ENCODE data around the gene EDA.
"Not testable (repeated sequence)": the region's sequence is repeated elsewhere in the genome, so short reads cannot be mapped to it uniquely, and the experiment has no call there.

Gene EDA

DNA sequence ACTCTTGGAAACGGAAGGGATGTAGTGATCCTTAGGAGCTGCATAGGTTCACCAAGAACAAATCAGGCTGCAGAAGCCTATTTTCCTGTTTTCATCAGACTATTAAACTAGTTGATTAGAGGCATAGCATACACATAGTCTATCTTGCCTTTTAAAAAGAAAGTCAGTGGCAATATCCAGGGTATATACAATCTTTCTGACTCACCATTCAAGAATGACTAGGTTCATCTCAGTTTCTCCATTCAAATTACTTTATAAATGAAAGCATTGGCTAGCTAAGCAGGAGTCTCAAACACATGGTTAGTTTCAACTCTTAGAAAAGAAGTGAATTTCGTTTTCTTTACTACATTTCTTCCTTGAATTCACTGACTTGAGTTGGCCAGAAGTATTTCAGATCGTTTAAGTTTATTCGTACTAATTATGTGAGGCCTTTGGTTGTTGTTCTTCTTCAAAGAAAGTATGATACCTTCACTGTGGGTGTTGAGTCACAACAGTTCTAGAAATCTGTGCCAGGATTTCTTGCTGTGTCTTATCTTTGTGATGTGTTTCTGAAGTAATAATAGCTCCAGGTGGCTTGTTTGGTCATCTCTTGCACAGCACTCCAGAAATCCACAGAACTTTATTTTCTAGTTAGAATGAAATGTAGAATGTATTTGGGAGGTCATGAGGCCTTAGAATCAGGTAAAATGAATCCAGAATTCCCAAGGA lies 345.6 kb downstream of the EDA start:
- no peak for DNase-seq

DNA sequence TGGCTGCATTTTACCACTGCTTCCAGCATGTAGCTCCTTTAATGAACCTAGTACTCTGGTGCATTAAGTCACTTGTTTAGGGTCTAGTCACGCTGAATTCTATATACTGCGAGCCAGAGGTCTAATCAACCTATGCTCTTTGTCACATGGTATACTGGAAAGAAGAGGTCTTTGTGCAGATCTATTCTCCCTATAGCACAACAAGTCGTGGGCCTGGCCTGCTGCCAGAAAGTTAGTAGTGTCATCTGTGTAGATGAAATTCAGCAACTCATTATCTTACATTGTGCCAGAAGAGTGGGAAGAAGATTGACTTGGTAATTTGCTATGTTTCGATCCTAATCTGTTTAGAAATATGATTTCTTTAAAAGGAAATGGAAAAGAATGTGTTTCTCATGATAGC lies 353.0 kb downstream of the EDA start:
- peak; percentile 46 for DNase-seq

DNA sequence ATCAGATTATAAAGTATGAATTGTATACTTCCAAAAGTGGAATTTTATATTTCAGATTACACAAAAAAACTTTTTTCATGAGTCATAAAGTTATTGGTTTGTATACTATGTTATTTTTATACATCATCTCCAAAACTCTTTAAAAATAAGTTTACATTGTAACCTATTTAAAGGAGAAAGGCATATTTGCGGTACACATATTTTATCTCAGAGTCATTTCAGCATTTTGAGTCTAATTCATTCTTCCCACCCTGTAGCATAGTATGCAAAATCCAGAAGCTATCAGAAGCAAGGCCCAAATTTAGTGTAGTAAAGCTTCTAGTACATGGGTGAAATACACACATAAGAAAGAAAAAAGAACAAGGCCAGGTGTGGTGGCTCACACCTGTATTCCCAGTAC lies 353.5 kb downstream of the EDA start:
- DNase-seq = no peak

DNA sequence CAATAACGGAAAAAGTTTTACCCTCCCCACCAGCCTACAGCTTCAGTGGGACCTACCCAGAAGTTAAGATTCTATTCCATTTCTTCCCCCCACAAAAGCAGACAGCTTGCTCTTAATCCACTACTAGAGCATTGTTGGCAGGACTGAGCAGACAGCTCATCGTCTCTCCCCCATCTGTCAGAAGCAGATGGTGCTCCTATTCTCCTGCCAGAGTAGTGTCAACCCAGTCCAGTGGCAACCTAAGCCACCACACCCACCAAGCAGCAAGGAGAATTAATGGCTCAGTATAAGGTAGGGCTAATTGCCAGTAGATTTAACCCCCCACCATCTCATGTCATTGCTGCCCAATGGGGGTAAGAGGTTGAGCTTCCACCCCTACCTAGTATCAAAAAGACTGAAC lies 371.8 kb downstream of the EDA start:
- peak; percentile 91 for DNase-seq

DNA sequence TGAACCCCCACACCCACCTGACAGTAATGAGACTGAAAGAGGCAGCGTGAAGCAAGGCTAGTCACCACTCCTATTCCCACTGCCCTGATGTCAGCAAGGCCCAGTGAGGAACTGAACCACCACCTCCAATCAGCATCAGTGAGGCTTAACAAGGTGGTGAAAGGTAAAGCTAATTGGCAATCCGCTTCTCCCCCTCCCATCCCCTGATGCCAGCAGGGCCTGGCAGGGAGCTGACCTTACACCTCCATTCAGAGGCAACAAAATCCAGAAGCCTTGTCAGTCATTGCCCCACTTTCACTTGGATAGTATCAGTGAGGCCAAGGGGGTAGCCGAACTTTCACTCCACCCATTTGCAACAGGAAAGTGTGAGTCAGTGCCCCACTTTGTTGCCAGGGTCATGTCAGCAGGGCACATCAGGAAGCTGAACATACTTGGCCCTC lies 373.1 kb downstream of the EDA start:
- no peak for DNase-seq

DNA sequence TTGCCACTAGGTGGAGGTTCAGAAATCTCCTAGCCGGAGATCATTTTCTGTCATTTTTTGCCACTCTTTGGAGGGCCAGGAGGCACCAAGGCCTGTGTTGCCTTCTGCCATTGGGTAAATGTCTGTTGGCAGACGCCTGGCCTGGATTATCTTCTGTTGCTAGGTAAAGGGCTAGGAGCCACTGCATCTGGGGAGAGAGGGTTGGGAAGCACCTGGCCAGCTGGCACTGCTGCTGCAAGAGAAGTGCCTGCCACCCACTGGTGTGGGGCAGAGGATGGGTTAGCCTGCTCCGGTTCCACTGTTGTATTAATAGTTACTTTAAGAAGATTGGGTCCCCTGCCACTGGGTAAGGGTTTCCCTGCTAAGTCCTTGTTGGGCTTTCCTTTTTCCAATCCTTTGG lies 375.8 kb downstream of the EDA start:
- peak; percentile 72 for DNase-seq

DNA sequence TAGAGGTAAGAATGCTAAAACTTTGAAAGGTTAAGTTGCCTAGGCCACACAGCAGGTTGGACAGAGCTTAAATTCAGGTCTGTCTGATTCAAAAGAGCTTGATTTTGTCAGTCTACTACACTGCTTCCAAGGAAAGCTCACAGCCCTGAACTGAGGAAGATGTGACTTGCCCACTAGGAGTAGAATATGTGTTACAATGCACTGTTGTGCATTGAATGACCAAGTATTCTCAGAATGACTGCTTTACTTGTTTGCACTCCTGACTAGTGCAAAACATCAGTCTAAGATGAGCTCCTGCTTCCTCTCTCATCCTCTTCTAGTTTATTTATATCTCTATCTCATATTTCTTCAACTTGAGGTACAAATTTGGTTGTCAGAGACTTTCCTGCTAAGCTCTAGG lies 377.6 kb downstream of the EDA start:
- DNase-seq = no peak

DNA sequence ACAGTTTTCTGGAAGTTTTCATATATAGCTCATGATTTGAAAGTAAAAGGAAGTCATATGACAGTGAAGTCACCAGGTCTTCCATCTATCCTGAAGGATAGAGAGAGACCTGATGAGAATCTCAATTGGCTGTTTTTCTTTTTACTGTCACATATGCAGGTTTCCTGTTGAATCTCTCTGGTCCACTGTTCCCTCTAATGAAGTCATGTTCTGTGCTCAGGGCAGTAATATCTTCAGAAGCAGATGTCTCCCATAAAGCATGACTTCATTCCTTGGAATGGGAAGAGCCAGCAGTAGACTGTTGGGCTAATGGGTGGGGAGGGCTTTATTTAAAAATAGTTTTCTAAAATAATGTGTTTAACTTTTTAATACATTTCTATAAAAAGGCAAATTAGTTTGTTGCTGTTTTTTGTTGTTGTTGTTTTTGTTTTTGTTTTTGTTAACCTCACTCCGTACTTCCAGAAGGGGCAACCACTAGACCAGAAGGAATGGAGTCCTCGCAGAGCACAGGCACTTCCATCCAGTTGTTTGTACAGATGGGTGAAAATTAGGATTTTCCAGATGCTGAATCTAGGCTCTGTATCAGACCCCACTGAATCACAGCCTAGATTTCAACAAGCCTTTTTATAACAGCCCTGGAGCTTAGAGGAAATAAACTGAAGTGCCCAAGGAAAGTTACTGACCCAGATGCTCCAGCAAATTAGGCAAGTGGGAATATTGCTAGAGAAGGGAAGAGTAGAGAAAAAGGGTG lies 379.6 kb downstream of the EDA start:
- DNase-seq = no peak

DNA sequence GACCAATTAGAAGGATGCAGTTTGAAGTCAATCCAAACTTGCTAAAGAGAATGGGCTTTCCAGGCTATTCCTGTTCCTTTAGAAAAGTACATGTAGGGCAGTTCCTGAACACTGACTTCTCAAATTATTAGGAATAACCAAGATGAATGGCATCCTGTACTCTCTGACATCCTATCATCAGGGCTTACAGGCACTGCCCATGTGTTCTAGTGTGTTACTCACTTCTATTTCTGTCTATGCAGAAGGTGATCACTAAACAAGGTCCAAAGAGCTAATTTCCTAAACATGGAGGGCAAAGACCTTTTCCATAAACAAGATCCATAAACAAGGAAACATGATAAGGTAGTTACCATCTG lies 380.2 kb downstream of the EDA start:
- no peak for DNase-seq

DNA sequence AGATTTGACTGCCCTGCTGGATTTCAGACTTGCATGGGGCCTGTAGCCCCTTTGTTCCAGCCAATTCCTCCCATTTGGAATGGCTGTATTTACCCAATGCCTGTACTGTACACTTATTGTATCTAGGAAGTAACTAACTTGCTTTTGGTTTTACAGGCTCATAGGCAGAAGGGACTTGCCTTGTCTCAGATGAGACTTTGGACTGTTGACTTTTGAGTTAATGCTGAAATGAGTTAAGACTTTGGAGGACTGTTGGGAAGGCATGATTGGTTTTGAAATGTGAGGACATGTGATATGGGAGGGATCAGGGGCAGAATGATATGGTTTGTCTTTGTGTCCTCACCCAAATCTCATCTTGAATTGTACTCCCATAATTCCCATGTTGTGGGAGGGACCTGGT lies 382.4 kb downstream of the EDA start:
- not testable (repeated sequence) for DNase-seq

DNA sequence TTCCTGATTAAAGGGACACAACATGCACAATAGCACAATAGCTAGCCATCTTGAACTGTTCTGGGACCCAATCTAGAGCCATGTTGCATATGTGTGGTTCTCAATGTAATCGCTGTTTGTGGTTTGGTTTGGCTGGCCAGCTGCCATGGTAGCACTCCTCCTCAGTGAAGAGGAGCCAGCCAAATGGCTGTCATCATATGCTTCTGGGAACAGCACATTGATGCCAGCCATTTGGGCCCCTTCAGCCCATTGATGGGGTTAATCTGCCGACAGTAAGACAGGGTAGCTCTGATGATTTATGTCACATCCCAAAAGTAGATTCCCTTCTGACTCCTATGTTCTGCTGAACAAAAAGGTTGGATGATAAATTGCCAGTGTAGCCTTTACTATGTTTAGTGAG lies 385.4 kb downstream of the EDA start:
- DNase-seq = peak; percentile 59

DNA sequence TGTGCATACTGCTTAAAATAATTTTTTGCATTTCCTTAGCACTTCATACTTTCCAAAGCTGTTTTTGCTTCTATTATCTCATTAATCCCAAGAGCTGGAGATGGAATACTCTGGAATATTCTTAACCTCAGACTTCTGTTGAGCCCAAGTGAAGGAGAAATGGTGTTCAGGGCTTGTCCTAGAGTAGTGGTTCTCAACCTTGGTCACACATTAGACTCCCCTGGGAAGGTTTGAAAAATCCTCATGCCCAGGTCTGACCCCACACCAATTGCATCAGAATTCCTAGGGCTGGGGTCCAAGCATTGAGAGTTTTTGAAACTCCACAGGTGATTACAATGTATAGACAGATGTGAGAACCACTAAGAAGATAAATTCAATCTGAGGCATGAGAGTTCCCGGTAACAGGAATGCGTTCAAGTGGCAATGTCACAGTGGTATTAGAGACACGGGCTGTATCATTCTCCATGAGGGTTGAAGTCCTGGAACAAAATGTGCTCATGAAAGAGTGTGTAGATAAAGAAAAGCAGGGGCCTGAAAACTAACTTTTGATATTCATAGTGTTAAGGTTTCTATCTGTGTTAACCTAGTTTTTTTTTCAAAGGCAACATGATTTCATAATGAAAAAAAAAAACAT lies 385.9 kb downstream of the EDA start:
- no peak for DNase-seq

DNA sequence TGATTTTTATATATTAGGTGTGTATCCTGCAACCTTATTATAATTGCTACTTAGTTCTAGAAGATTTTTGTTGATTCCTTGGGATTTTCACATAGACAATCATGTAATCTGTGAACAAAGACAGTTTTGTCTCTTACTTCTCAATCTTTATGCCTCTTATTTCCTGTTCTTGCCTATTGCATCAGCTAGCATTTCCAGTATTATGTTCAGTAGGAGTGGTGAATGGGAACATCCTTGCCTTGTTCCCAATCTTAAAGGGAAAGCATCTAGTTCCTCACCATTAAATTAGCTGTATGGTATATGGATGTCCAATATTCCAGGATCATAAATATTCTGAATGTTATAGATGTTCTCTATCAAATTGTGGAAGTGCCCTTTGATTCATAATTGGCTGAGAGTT lies 392.0 kb downstream of the EDA start:
- DNase-seq = no peak

DNA sequence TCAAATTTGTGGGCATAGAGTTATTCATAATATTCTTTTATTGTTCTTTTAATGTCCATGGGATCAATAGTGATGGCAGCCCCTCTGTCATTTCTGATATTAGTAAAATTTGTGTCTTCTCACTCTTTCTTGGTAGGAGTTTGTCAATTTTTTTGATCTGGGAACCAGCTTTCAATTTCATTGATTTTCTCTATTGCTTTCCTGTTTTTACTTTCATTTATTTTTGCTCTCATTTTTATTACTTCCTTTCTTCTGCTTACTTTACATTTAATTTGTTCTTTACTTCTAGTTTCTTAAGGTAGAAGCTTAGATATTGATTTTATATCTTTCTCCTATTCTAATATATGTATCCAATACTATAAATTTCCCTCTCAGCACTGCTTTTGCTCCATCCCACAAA lies 393.1 kb downstream of the EDA start:
- DNase-seq = no peak

DNA sequence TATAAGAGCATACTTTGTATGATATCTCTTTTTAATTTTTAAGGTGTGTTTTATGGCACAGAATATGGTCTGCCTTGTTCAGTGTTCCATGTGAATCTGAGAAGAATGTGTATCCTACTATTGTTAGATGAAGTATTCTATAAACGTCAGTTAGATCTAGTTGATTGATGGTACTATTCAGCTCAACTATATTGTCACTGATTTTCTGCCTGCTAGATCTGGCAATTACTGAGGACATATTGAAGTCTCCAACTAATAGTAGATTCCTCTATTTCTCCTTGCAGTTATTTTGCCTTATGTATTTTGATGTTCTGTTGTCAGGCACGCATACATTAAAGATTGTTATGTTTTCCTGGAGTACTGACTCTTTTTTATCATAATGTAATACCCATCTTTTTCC lies 394.1 kb downstream of the EDA start:
- no peak for DNase-seq

DNA sequence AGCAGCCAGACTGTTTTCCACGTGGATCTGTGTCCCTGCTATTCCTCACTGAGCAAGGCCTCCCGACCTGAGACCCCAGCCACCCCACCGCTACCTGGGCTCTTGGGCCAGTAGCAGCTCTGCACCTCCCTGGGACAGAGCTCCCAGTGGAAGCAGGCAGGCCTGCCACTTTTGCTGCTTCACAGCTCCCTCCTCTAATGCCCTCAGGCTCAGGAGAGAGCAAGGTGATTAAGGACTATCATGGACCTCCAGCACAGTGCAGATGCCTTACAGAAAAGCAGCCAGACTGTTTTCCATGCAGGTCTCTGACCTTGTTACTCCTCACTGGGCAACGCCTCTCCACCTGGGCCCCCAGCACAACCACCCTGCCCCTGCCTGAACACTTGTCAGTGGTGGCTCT lies 396.8 kb downstream of the EDA start:
- no peak for DNase-seq

DNA sequence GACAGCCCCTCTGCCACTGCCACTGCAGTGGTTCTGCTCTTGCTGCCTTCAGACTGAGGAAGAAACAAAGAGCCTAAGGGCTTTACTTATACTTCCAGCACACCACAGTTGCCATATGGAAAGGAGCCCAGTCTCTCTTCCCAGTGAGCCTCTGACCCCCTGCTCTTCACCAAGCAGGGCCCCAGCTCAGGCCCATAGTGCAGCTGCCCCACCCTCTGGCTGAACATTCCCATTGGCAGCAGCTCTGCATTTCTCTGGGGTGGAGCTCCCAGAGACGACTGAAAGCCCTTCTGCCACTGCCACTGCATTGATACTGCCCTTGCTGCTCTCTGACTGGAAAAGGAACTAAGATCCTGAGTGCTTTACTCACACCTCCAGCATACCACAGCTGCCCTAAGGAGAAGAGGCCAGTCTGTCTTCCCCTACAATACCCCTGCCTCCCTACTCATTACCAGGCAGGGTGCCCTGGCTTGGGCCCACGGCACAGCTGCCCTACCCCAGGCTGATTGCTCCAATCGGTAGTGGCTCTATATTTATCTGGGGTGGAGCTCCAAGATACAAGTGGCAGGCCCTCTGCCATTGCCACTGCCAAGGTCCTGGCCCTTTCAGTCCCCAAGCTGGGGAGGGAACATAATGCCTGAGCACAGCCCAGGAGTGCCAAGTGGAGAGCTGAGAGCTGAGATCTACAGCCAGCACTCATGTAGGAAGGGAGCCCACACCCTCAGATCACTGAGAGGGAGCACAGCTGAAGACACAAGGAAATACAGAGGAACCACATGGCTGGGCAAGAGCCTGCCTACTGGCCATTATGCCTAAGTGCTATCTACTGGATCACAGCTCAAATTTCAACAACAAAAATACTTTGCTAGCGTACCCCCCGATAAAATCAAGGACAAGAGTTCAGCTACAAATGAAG lies 397.8 kb downstream of the EDA start:
- no peak for DNase-seq

DNA sequence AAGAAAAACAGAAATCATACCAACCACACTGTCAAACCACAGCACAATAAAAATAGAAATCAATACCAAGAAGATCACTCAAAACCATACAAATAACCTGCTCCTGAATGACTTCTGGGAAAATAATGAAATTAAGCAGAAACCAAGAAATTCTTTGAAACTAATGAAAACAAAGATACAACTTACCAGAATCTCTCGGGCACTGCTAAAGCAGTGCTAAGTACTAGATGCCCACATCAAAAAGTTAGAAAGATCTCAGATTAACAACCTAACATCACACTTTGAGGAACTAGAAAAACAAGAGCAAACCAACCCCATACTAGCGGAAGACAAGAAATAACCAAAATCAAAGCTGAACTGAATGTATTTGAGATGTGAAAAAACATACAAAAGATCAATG lies 400.6 kb downstream of the EDA start:
- no peak for DNase-seq

DNA sequence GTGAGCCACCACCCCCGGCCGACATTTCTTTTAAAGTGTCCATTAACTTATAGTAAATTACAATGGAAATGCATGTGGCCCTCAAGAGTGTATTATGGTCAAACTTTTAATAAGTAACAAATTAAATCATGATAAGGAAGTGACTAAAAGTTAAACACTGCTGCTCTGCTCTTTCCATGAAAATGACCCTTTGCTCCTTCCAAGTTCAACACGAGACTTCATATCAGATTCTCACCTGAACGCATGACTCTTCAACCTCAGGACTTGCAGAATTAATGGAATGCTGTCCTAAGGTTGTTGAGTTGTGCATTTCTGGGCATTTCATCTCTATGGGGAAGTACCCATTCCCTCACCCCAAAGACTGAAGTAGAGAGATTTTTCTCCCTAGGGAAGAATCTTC lies 406.7 kb downstream of the EDA start:
- DNase-seq = no peak

DNA sequence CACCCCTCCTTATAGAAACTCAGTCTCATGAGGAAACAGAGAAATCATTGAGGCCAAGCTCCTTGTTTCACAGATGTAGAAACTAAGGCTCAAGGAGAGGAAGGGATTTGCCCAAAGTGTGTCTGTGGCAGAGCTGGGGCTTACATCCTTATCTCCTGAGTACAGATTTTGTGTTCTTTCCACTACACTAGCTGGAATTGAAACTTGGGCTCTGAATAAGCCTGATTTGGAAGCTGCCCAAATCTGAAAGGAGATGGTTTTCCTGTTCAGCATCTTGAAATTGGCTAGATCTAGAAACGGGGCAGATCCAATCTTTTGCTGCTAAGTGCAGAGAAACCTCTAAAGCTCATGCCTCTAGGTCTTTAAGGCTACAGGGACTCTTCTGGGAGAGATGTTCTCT lies 409.6 kb downstream of the EDA start:
- no peak for DNase-seq

DNA sequence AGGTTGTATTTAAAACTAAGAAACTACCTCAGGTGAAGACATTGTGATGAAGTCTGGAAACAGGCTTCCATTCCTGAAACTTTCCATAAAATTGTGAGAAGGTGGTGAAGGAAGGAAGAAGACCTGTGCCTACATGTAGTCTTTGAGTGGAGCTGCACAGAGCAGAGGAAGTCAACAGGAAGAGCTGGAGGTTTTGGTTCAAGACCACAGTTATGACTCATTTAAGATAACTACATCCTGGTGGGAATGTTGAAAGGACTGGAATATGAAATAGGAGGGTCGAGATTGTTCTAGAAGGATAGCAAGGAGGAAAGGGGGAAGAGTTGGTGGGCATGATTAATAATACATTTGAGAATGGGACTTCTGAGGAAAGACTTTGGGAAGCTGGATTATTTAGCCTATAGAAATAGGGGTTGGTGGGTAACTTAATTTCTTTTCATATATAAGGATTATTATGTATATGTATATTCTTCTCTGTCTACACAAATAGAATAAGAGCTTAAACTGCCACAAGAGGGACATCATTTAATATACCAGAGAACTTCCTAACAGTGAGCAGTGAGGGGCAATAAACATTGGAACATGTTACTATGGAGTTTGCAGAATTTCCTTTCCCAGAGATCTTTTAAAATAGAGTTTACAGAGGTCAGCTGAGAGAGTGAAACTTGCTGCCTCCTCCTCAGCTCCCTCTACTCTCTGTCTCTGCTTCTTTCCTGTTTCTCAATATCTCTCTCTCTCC lies 410.4 kb downstream of the EDA start:
- DNase-seq = no peak

DNA sequence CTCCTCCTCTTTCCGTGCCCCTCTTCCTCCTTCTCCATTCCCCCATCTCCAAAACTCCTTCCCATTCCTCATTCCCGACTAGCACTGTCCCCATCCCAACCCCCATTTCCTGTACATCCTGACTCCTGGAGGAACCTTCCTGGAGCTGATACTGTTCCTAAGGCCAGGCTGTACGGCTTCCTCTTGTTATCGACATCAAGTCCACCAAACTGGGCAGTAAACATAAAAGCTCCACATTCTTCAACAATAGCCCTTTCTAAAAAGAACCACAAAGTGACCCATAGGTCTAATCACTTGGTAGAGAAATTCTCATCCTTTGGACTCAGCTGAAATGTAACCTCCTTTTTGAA lies 410.9 kb downstream of the EDA start:
- DNase-seq = no peak

DNA sequence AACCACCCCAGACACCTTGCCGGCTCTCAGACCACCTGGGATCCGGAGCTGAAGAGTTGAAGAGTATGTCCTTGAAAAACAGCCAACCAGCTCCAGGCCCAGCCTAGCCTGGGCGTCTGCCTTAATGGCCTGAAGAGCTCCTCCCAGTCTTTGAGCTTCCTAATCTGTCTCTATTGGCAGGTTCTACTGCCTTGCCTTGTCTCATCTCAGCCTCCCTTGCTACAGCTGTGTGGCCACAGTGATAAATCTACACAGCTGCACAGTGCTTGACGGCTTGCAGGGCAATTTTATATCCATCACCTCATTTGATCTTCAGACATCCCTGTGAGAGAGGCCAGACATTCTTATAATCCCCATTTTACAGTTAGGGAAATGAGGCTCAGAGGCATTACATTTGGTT lies 413.9 kb downstream of the EDA start:
- DNase-seq = no peak
